Measurements from ENCODE around the gene PRSS2. TPM values are rescaled to one million over a fixed set of nuclear protein-coding genes. Genes with fewer than 3 reads are reported as not detected.
"Not testable (repeated sequence)": the region's sequence is repeated elsewhere in the genome, so short reads cannot be mapped to it uniquely, and the experiment has no call there.

The PRSS2 gene
- total RNA-seq, 1 donor from 2014 or later, result not detected

- Mint-ChIP-seq H3K9me3 (no peaks in the 10 kb centered on the region), H3K27ac (no peak overlapping the region), H3K27me3 (no peaks in the 10 kb centered on the region), H3K4me3 (no peak overlapping the region), H3K4me1 (no peaks in the 10 kb centered on the region), H3K36me3 (ENCODE audit: low read depth) (no peaks in the 10 kb centered on the region)
- intact Hi-C loops (cut with micrococcal nuclease), result no loop called here
- POLR2A ChIA-PET, result no interaction called here
- CTCF ChIA-PET, result interaction anchor here (0.9 kb wide), 1 partner anchor 19 kb away, joined by 3 read pairs; no protein-coding TSS in a partner anchor
- DNase-seq (no peak), ATAC-seq (ENCODE audit: low read depth) (no peak)
- TF ChIP-seq, protein P1, sequence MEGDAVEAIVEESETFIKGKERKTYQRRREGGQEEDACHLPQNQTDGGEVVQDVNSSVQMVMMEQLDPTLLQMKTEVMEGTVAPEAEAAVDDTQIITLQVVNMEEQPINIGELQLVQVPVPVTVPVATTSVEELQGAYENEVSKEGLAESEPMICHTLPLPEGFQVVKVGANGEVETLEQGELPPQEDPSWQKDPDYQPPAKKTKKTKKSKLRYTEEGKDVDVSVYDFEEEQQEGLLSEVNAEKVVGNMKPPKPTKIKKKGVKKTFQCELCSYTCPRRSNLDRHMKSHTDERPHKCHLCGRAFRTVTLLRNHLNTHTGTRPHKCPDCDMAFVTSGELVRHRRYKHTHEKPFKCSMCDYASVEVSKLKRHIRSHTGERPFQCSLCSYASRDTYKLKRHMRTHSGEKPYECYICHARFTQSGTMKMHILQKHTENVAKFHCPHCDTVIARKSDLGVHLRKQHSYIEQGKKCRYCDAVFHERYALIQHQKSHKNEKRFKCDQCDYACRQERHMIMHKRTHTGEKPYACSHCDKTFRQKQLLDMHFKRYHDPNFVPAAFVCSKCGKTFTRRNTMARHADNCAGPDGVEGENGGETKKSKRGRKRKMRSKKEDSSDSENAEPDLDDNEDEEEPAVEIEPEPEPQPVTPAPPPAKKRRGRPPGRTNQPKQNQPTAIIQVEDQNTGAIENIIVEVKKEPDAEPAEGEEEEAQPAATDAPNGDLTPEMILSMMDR (IDR thresholded peaks at IDR 0.05), result no peak
These were observed 11.3 kb upstream of the PRSS2 start for GRCh38 chr7:142759433-142759832.

DNA sequence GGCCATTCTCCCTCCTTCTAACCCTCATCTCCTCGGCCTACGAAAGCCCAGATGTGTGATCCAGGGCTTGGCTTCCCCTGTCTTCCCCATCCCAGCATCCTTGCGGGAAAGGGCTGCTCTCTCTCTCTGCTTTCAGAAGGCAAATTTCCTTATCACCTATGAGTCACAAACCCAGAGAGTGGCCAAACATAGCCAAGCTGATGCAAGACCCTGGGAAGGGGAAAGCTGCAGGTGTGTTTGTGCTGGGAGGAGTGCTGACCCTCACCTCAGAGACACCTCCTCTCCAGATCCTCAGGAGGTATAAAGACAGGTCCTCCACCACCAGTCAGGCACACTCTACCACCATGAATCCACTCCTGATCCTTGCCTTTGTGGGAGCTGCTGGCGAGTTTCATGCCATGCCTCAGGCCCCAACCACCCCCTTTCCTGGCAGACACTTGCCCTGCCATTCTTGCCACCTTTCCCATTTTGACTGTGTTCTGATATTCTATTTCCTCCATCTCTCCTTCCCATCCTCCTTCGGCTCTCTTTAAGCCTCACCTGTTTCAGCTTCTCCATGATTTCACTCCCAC is 10.6 kb upstream of the PRSS2 start:
- ChIA-PET CTCF (interaction anchor here (0.9 kb wide), 1 partner anchor 20 kb away, joined by 3 read pairs; no protein-coding TSS in a partner anchor), POLR2A (no interaction called here)
- H3K9me3 Mint-ChIP-seq, result no peaks in the 10 kb centered on the region
- DNase-seq (no peak), ATAC-seq (ENCODE audit: low read depth) (no peak)
- no peaks in the 10 kb centered on the region for H3K36me3 Mint-ChIP-seq (ENCODE audit: low read depth)
- TF ChIP-seq, protein P1 (IDR thresholded peaks at IDR 0.05), result no peak
- no peaks in the 10 kb centered on the region for H3K4me1 Mint-ChIP-seq
- no peak overlapping the region for H3K27ac Mint-ChIP-seq
- intact Hi-C loops (cut with micrococcal nuclease), result no loop called here
- H3K4me3 Mint-ChIP-seq, result no peak overlapping the region
- no peaks in the 10 kb centered on the region for H3K27me3 Mint-ChIP-seq

GRCh38 chr7:142761606-142762005 is 9.2 kb upstream of the PRSS2 start:
- H3K27me3 Mint-ChIP-seq; DNase-seq; ATAC-seq (ENCODE audit: low read depth); H3K4me3 Mint-ChIP-seq; H3K27ac Mint-ChIP-seq; intact Hi-C loops (cut with micrococcal nuclease); CTCF ChIA-PET; H3K36me3 Mint-ChIP-seq (ENCODE audit: low read depth); H3K4me1 Mint-ChIP-seq; H3K9me3 Mint-ChIP-seq: not testable (repeated sequence)
- POLR2A ChIA-PET, result interaction anchor here (0.6 kb wide), 1 partner anchor 107 kb away, joined by 4 read pairs; no protein-coding TSS in a partner anchor

DNA sequence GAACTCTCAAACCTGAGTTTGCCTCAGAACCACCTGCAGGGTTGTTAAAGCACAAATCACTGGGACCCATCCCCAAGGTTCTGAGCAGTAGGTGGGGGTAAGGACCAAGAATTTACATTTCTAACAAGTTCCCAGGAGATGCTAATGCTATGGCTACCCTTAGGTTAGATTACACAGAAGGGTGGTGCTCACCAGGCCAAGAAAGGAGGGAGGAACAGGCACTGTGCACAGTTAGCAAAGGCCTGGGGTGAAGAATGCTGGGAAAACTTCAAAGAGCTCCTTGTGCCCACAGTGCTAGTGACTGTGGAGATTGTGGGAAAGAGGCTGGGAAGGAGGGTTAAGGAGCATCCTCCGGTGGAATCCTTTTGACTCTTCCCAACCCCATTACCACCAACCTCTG is 8.7 kb upstream of the PRSS2 start:
- intact Hi-C loops (cut with micrococcal nuclease), result no loop called here
- Mint-ChIP-seq H3K36me3 (ENCODE audit: low read depth) (no peaks in the 10 kb centered on the region), H3K27me3 (no peaks in the 10 kb centered on the region), H3K4me3 (no peak overlapping the region), H3K9me3 (no peaks in the 10 kb centered on the region), H3K4me1 (no peaks in the 10 kb centered on the region), H3K27ac (no peak overlapping the region)
- TF ChIP-seq, protein P1 (IDR thresholded peaks at IDR 0.05), result no peak
- POLR2A ChIA-PET, result interaction anchor here (0.6 kb wide), 1 partner anchor 108 kb away, joined by 4 read pairs; no protein-coding TSS in a partner anchor
- no peak for ATAC-seq (ENCODE audit: low read depth)
- DNase-seq, result no peak
- CTCF ChIA-PET, result no interaction called here

GRCh38 chr7:142767451-142767850 is 3.3 kb upstream of the PRSS2 start:
- ChIA-PET POLR2A (no interaction called here), CTCF (no interaction called here)
- no peaks in the 10 kb centered on the region for H3K36me3 Mint-ChIP-seq (ENCODE audit: low read depth)

More at GRCh38 chr7:142767451-142767850, 3.3 kb upstream of the PRSS2 start:
- TF ChIP-seq, protein P1 (IDR thresholded peaks at IDR 0.05), result no peak
- Mint-ChIP-seq H3K9me3 (no peaks in the 10 kb centered on the region), H3K27me3 (peaks cover 9% of the 10 kb centered on the region), H3K4me1 (peaks cover 23% of the 10 kb centered on the region), H3K27ac (no peak overlapping the region), H3K4me3 (no peak overlapping the region)
- intact Hi-C loops (cut with micrococcal nuclease), result no loop called here
- no peak for DNase-seq
- ATAC-seq (ENCODE audit: low read depth), result no peak
